IPS-15b (cell line): ENCODE results near the gene KLHL26.

ENCODE experiments used
- H3K27me3 ChIP-seq: one replicate; pipeline ENCODE4 v1.6.1; 2013; ENCODE audit warnings: low read length; ENCODE audit not compliant: control insufficient read depth, insufficient read depth
- H3K36me3 ChIP-seq: one replicate; pipeline ENCODE4 v1.6.1; 2013; ENCODE audit warnings: low read length; ENCODE audit not compliant: control insufficient read depth, insufficient read depth
- H3K4me1 ChIP-seq: one replicate; pipeline ENCODE4 v1.6.1; 2013; ENCODE audit warnings: mild to moderate bottlenecking, low read length; ENCODE audit not compliant: control insufficient read depth, insufficient read depth
- H3K4me3 ChIP-seq: one replicate; pipeline ENCODE4 v1.5.1; 2013; ENCODE audit warnings: low read depth, low read length
- H3K9ac ChIP-seq: one replicate; pipeline ENCODE4 v1.6.1; 2013; ENCODE audit warnings: low read depth, mild to moderate bottlenecking, low read length
- H3K9me3 ChIP-seq: one replicate; pipeline ENCODE4 v1.6.1; 2013; ENCODE audit warnings: mild to moderate bottlenecking, low read length; ENCODE audit not compliant: control insufficient read depth, insufficient read depth

The KLHL26 gene

GRCh38 chr19:18604820-18605159, 32.0 kb upstream of the KLHL26 start:
- Histone ChIP-seq H3K4me3 (peak overlapping the region; percentile 18), H3K36me3 (no peaks in the 10 kb centered on the region), H3K9me3 (no peaks in the 10 kb centered on the region), H3K9ac (no peak overlapping the region), H3K27me3 (peaks cover 72% of the 10 kb centered on the region), H3K4me1 (peaks cover 22% of the 10 kb centered on the region)

- Histone ChIP-seq H3K4me1 (peaks cover 25% of the 10 kb centered on the region), H3K9ac (no peak overlapping the region), H3K9me3 (no peaks in the 10 kb centered on the region), H3K36me3 (no peaks in the 10 kb centered on the region), H3K4me3 (peak overlapping the region; percentile 37), H3K27me3 (peaks cover 76% of the 10 kb centered on the region)
Measured at GRCh38 chr19:18605196-18605545, 31.7 kb upstream of the KLHL26 start.

GRCh38 chr19:18605546-18606280, 31.1 kb upstream of the KLHL26 start:
- Histone ChIP-seq H3K36me3 (no peaks in the 10 kb centered on the region), H3K4me1 (peaks cover 28% of the 10 kb centered on the region), H3K9me3 (no peaks in the 10 kb centered on the region), H3K27me3 (peaks cover 80% of the 10 kb centered on the region), H3K9ac (no peak overlapping the region), H3K4me3 (peak overlapping the region; percentile 37)

- Histone ChIP-seq H3K9ac (no peak within 1 kb of the TSS), H3K4me3 (peak within 1 kb of the TSS; percentile 45), H3K9me3 (no peaks in the 10 kb centered on the region), H3K36me3 (no peaks in the 10 kb centered on the region), H3K4me1 (peaks cover 30% of the 10 kb centered on the region), H3K27me3 (peaks cover 85% of the 10 kb centered on the region)
Measured at GRCh38 chr19:18606281-18607225, 30.3 kb upstream of the KLHL26 start, which contains the start of gene CRLF1. Gene CRLF1 (minus strand): TSS chr19:18606799. CDS start chr19:18606656, 143 bp downstream.

- Histone ChIP-seq H3K4me3 (peak overlapping the region; percentile 35), H3K27me3 (peaks cover 86% of the 10 kb centered on the region), H3K9ac (no peak overlapping the region), H3K4me1 (peaks cover 36% of the 10 kb centered on the region), H3K9me3 (no peaks in the 10 kb centered on the region), H3K36me3 (no peaks in the 10 kb centered on the region)
Measured at GRCh38 chr19:18607226-18608101, 29.4 kb upstream of the KLHL26 start.

GRCh38 chr19:18608102-18608804, 28.6 kb upstream of the KLHL26 start:
- Histone ChIP-seq H3K9me3 (no peaks in the 10 kb centered on the region), H3K36me3 (no peaks in the 10 kb centered on the region), H3K4me1 (peaks cover 33% of the 10 kb centered on the region), H3K4me3 (peak overlapping the region; percentile 35), H3K9ac (no peak overlapping the region), H3K27me3 (peaks cover 84% of the 10 kb centered on the region)

- Histone ChIP-seq H3K36me3 (no peaks in the 10 kb centered on the region), H3K9me3 (no peaks in the 10 kb centered on the region), H3K9ac (no peak overlapping the region), H3K4me1 (peaks cover 31% of the 10 kb centered on the region), H3K27me3 (peaks cover 86% of the 10 kb centered on the region), H3K4me3 (peak overlapping the region; percentile 10)
Measured at GRCh38 chr19:18608805-18609716, 27.8 kb upstream of the KLHL26 start.

GRCh38 chr19:18609717-18610051, 27.1 kb upstream of the KLHL26 start:
- H3K4me3 ChIP-seq = peak overlapping the region; percentile 37
- H3K9ac ChIP-seq = no peak overlapping the region
- H3K4me1 ChIP-seq = peaks cover 26% of the 10 kb centered on the region
- H3K27me3 ChIP-seq = peaks cover 86% of the 10 kb centered on the region
- no peaks in the 10 kb centered on the region for H3K9me3 ChIP-seq
- H3K36me3 ChIP-seq = no peaks in the 10 kb centered on the region

- Histone ChIP-seq H3K9ac (no peak overlapping the region), H3K27me3 (peaks cover 86% of the 10 kb centered on the region), H3K9me3 (no peaks in the 10 kb centered on the region), H3K4me1 (peaks cover 24% of the 10 kb centered on the region), H3K4me3 (peak overlapping the region; percentile 37), H3K36me3 (no peaks in the 10 kb centered on the region)
Measured at GRCh38 chr19:18610245-18610555, 26.6 kb upstream of the KLHL26 start.

GRCh38 chr19:18610556-18611326, 26.1 kb upstream of the KLHL26 start:
- Histone ChIP-seq H3K27me3 (peaks cover 84% of the 10 kb centered on the region), H3K4me3 (peak overlapping the region; percentile 59), H3K9ac (no peak overlapping the region), H3K36me3 (no peaks in the 10 kb centered on the region), H3K9me3 (no peaks in the 10 kb centered on the region), H3K4me1 (peaks cover 24% of the 10 kb centered on the region)
